Activated T-cell treated with anti-CD3 and anti-CD28 coated beads, Interleukin-2, amount 50 U/mL, for 72 hours (primary cell): ENCODE results near the gene ST3GAL4. TPM values are rescaled to one million over a fixed set of nuclear protein-coding genes. Genes with fewer than 3 reads are reported as not detected.
"Not testable (repeated sequence)": the region's sequence is repeated elsewhere in the genome, so short reads cannot be mapped to it uniquely, and the experiment has no call there.

ENCODE experiments used
- ATAC-seq, 2 donors: fragments of 150-1000 bp; cut with Tn5 transposase; replicated peaks in 1 of 2; 2 replicates each; pipeline ENCODE4 v1.10.0; 2021; ENCODE audit warnings: moderate library complexity in 2 of 2, mild to moderate bottlenecking in 1 of 2
- DNase-seq, 2 donors: peaks; one replicate each; pipeline ENCODE4 v3.0.0; 2021 to 2022; ENCODE audit warnings: mixed read lengths in 1 of 2
- H3K27ac Mint-ChIP-seq: one replicate; pipeline ENCODE4 v1.8.0; 2022; ENCODE audit warnings: mild to moderate bottlenecking, moderate library complexity, mixed read lengths
- H3K27me3 Mint-ChIP-seq: one replicate; pipeline ENCODE4 v1.8.0; 2022; ENCODE audit warnings: low read depth, mixed read lengths
- H3K36me3 Mint-ChIP-seq, 2 donors: one replicate each; pipeline ENCODE4 v1.8.0; 2022; ENCODE audit warnings: mixed read lengths in 2 of 2, mild to moderate bottlenecking in 1 of 2; ENCODE audit not compliant: insufficient read depth in 2 of 2
- H3K4me1 Mint-ChIP-seq: one replicate; pipeline ENCODE4 v1.8.0; 2022; ENCODE audit warnings: low read depth, mixed read lengths
- H3K4me3 Mint-ChIP-seq, 2 donors: one replicate each; pipeline ENCODE4 v1.8.0; 2022; ENCODE audit warnings: mild to moderate bottlenecking in 2 of 2, mixed read lengths in 2 of 2, moderate library complexity in 2 of 2
- H3K9me3 Mint-ChIP-seq, 2 donors: one replicate each; pipeline ENCODE4 v1.8.0; 2022; ENCODE audit warnings: mixed read lengths in 2 of 2
- total RNA-seq, 2 donors: library from RNA; stranded (reverse); gene quantifications; one replicate each; pipeline ENCODE4 v1.2.3, GENCODE V29; 2022

Gene ST3GAL4
- total RNA-seq, 2 donors from 2014 or later = 10.9 to 12.1 TPM

- ATAC-seq = not testable (repeated sequence)
Observed at GRCh38 chr11:126394634-126395072, 39.2 kb downstream of the ST3GAL4 start.

GRCh38 chr11:126395784-126396183 lies 40.3 kb downstream of the ST3GAL4 start:
- not testable (repeated sequence) for H3K4me1 Mint-ChIP-seq, ATAC-seq, H3K36me3 Mint-ChIP-seq, H3K9me3 Mint-ChIP-seq, H3K27ac Mint-ChIP-seq, H3K27me3 Mint-ChIP-seq, DNase-seq, H3K4me3 Mint-ChIP-seq

More at GRCh38 chr11:126394634-126395072, 39.2 kb downstream of the ST3GAL4 start:
- not testable (repeated sequence) for H3K27ac Mint-ChIP-seq, H3K9me3 Mint-ChIP-seq, H3K4me1 Mint-ChIP-seq, DNase-seq, H3K36me3 Mint-ChIP-seq, H3K27me3 Mint-ChIP-seq, H3K4me3 Mint-ChIP-seq

GRCh38 chr11:126396266-126396665 lies 40.8 kb downstream of the ST3GAL4 start:
- not testable (repeated sequence) for H3K4me1 Mint-ChIP-seq, H3K27ac Mint-ChIP-seq, H3K36me3 Mint-ChIP-seq, H3K9me3 Mint-ChIP-seq, DNase-seq, H3K4me3 Mint-ChIP-seq, ATAC-seq, H3K27me3 Mint-ChIP-seq

GRCh38 chr11:126396965-126397364 lies 41.5 kb downstream of the ST3GAL4 start:
- Mint-ChIP-seq H3K36me3 (peaks cover 0 to 2% of the 10 kb centered on the region in 2 donors), H3K27ac (no peak overlapping the region), H3K27me3 (no peaks in the 10 kb centered on the region), H3K4me1 (no peaks in the 10 kb centered on the region), H3K4me3 (no peak overlapping the region), H3K9me3 (no peaks in the 10 kb centered on the region)
- no peak for DNase-seq
- ATAC-seq = no peak

GRCh38 chr11:126398296-126398695 lies 42.8 kb downstream of the ST3GAL4 start:
- Mint-ChIP-seq H3K27me3 (no peaks in the 10 kb centered on the region), H3K27ac (no peak overlapping the region), H3K4me1 (no peaks in the 10 kb centered on the region), H3K36me3 (peaks cover 0 to 2% of the 10 kb centered on the region in 2 donors), H3K4me3 (no peak overlapping the region), H3K9me3 (no peaks in the 10 kb centered on the region)
- DNase-seq (no peak), ATAC-seq (no peak)

GRCh38 chr11:126398721-126399120 lies 43.2 kb downstream of the ST3GAL4 start:
- no peak overlapping the region for H3K27ac Mint-ChIP-seq
- no peaks in the 10 kb centered on the region for H3K4me1 Mint-ChIP-seq

GRCh38 chr11:126400019-126400418 lies 44.5 kb downstream of the ST3GAL4 start:
- no peak for DNase-seq
- no peak overlapping the region for H3K27ac Mint-ChIP-seq
- no peak overlapping the region for H3K4me3 Mint-ChIP-seq
- no peaks in the 10 kb centered on the region for H3K27me3 Mint-ChIP-seq
- ATAC-seq = no peak
- H3K36me3 Mint-ChIP-seq = peaks cover 0 to 2% of the 10 kb centered on the region in 2 donors
- H3K4me1 Mint-ChIP-seq = no peaks in the 10 kb centered on the region
- no peaks in the 10 kb centered on the region for H3K9me3 Mint-ChIP-seq

More at GRCh38 chr11:126398721-126399120, 43.2 kb downstream of the ST3GAL4 start:
- peaks cover 0 to 2% of the 10 kb centered on the region in 2 donors for H3K36me3 Mint-ChIP-seq
- no peak for DNase-seq
- ATAC-seq = no peak
- no peak overlapping the region for H3K4me3 Mint-ChIP-seq
- no peaks in the 10 kb centered on the region for H3K27me3 Mint-ChIP-seq
- H3K9me3 Mint-ChIP-seq = no peaks in the 10 kb centered on the region

- Mint-ChIP-seq H3K4me1 (no peaks in the 10 kb centered on the region), H3K4me3 (no peak overlapping the region), H3K27ac (no peak overlapping the region), H3K36me3 (peaks cover 0 to 2% of the 10 kb centered on the region in 2 donors), H3K9me3 (no peaks in the 10 kb centered on the region), H3K27me3 (no peaks in the 10 kb centered on the region)
- ATAC-seq (no peak), DNase-seq (no peak)
Observed at GRCh38 chr11:126400479-126400878, 45.0 kb downstream of the ST3GAL4 start.

- no peaks in the 10 kb centered on the region for H3K9me3 Mint-ChIP-seq
- DNase-seq (no peak), ATAC-seq (no peak)
- H3K4me1 Mint-ChIP-seq = no peaks in the 10 kb centered on the region
- H3K36me3 Mint-ChIP-seq = peaks cover 0 to 2% of the 10 kb centered on the region in 2 donors
- H3K4me3 Mint-ChIP-seq = no peak overlapping the region
- no peaks in the 10 kb centered on the region for H3K27me3 Mint-ChIP-seq
- H3K27ac Mint-ChIP-seq = no peak overlapping the region
Observed at GRCh38 chr11:126403022-126403581, 47.6 kb downstream of the ST3GAL4 start.

- DNase-seq = no peak
- Mint-ChIP-seq H3K9me3 (no peaks in the 10 kb centered on the region), H3K4me1 (no peaks in the 10 kb centered on the region), H3K4me3 (no peak overlapping the region), H3K27me3 (no peaks in the 10 kb centered on the region), H3K36me3 (peaks cover 0 to 2% of the 10 kb centered on the region in 2 donors), H3K27ac (no peak overlapping the region)
- ATAC-seq = no peak
Observed at GRCh38 chr11:126403658-126404057, 48.2 kb downstream of the ST3GAL4 start.

GRCh38 chr11:126404367-126404766 lies 48.9 kb downstream of the ST3GAL4 start:
- no peak overlapping the region for H3K27ac Mint-ChIP-seq
- H3K4me3 Mint-ChIP-seq = no peak overlapping the region
- no peak for DNase-seq
- no peaks in the 10 kb centered on the region for H3K9me3 Mint-ChIP-seq
- no peaks in the 10 kb centered on the region for H3K4me1 Mint-ChIP-seq
- H3K27me3 Mint-ChIP-seq = no peaks in the 10 kb centered on the region
- no peak for ATAC-seq
- H3K36me3 Mint-ChIP-seq = peaks cover 0 to 3% of the 10 kb centered on the region in 2 donors

- ATAC-seq (no peak), DNase-seq (no peak)
- H3K36me3 Mint-ChIP-seq = peaks cover 0 to 1% of the 10 kb centered on the region in 2 donors
- no peaks in the 10 kb centered on the region for H3K4me1 Mint-ChIP-seq
- no peak overlapping the region for H3K4me3 Mint-ChIP-seq
- no peaks in the 10 kb centered on the region for H3K9me3 Mint-ChIP-seq
- H3K27me3 Mint-ChIP-seq = no peaks in the 10 kb centered on the region
- H3K27ac Mint-ChIP-seq = no peak overlapping the region
Observed at GRCh38 chr11:126405374-126405773, 49.9 kb downstream of the ST3GAL4 start.

- no peak overlapping the region for H3K27ac Mint-ChIP-seq
- no peak for DNase-seq
- no peaks in the 10 kb centered on the region for H3K9me3 Mint-ChIP-seq
- H3K36me3 Mint-ChIP-seq = peaks cover 0 to 1% of the 10 kb centered on the region in 2 donors
- no peaks in the 10 kb centered on the region for H3K4me1 Mint-ChIP-seq
- no peaks in the 10 kb centered on the region for H3K27me3 Mint-ChIP-seq
- H3K4me3 Mint-ChIP-seq = no peak overlapping the region
- no peak for ATAC-seq
Observed at GRCh38 chr11:126405906-126406305, 50.4 kb downstream of the ST3GAL4 start.

- no peak for ATAC-seq
- no peak for DNase-seq
- H3K9me3 Mint-ChIP-seq = no peaks in the 10 kb centered on the region
- no peak overlapping the region for H3K4me3 Mint-ChIP-seq
- H3K27ac Mint-ChIP-seq = no peak overlapping the region
- peaks cover 0 to 1% of the 10 kb centered on the region in 2 donors for H3K36me3 Mint-ChIP-seq
- no peaks in the 10 kb centered on the region for H3K4me1 Mint-ChIP-seq
- no peaks in the 10 kb centered on the region for H3K27me3 Mint-ChIP-seq
Observed at GRCh38 chr11:126406368-126406767, 50.9 kb downstream of the ST3GAL4 start.
